Mesothelial cell of epicardium (in vitro differentiated cells): ENCODE measurements around the gene SLC37A3. TPM values are rescaled to one million over a fixed set of nuclear protein-coding genes. Genes with fewer than 3 reads are reported as not detected.
"Not testable (repeated sequence)": the region's sequence is repeated elsewhere in the genome, so short reads cannot be mapped to it uniquely, and the experiment has no call there.

Source experiments
- DNase-seq, 2 experiments: peaks; one replicate each; pipeline ENCODE4 v3.0.0; 2021; ENCODE audit warnings: low spot score in 2 of 2; ENCODE audit not compliant: unreplicated experiment in 2 of 2
- H3K27ac Mint-ChIP-seq: 2 replicates; pipeline ENCODE4 v1.8.0; 2021; ENCODE audit warnings: mixed read lengths
- H3K27me3 Mint-ChIP-seq: 2 replicates; pipeline ENCODE4 v1.8.0; 2021; ENCODE audit warnings: low read depth, mixed read lengths
- H3K36me3 Mint-ChIP-seq: 2 replicates; pipeline ENCODE4 v1.8.0; 2021; ENCODE audit warnings: mixed read lengths
- H3K4me1 Mint-ChIP-seq: 2 replicates; pipeline ENCODE4 v1.8.0; 2021; ENCODE audit warnings: mixed read lengths
- H3K4me3 Mint-ChIP-seq: 2 replicates; pipeline ENCODE4 v1.8.0; 2021; ENCODE audit warnings: mild to moderate bottlenecking, moderate library complexity, mixed read lengths
- H3K9me3 Mint-ChIP-seq: 2 replicates; pipeline ENCODE4 v1.8.0; 2021; ENCODE audit warnings: mixed read lengths
- CTCF ChIP-seq: fragments of 200-600 bp; sonication (generic); IDR thresholded peaks from one replicate; pipeline ENCODE4 v1.5.0; 2021; ENCODE audit warnings: antibody characterized with exemption; ENCODE audit not compliant: unreplicated experiment
- total RNA-seq: library from RNA; stranded (reverse); gene quantifications from 3 replicates; pipeline ENCODE4 v1.2.1, GENCODE V29; 2021

SLC37A3 gene
- total RNA-seq, 1 donor from 2014 or later, result 116 TPM

GRCh38 chr7:140421521-140421920, 23.2 kb upstream of the SLC37A3 start:
- H3K4me1 Mint-ChIP-seq, result peaks cover 3% of the 10 kb centered on the region
- no peak overlapping the region for H3K4me3 Mint-ChIP-seq
- H3K36me3 Mint-ChIP-seq, result no peaks in the 10 kb centered on the region
- H3K9me3 Mint-ChIP-seq, result no peaks in the 10 kb centered on the region
- H3K27me3 Mint-ChIP-seq, result no peaks in the 10 kb centered on the region
- no peak for TF ChIP-seq CTCF
- no peak overlapping the region for H3K27ac Mint-ChIP-seq
- DNase-seq, result no peak

- Mint-ChIP-seq H3K4me3 (no peak overlapping the region), H3K9me3 (no peaks in the 10 kb centered on the region), H3K36me3 (no peaks in the 10 kb centered on the region), H3K4me1 (peaks cover 15% of the 10 kb centered on the region), H3K27ac (no peak overlapping the region), H3K27me3 (no peaks in the 10 kb centered on the region)
- no peak for TF ChIP-seq CTCF
- no peak for DNase-seq
These were observed 20.3 kb upstream of the SLC37A3 start for GRCh38 chr7:140418653-140419052.

- H3K27me3 Mint-ChIP-seq, H3K9me3 Mint-ChIP-seq, H3K27ac Mint-ChIP-seq, DNase-seq, H3K4me3 Mint-ChIP-seq, H3K36me3 Mint-ChIP-seq: not testable (repeated sequence)
- H3K4me1 Mint-ChIP-seq, result peaks cover 15% of the 10 kb centered on the region
These were observed 19.8 kb upstream of the SLC37A3 start for GRCh38 chr7:140418156-140418472.

- no peak for TF ChIP-seq CTCF
- no peak for DNase-seq
- Mint-ChIP-seq H3K27me3 (no peaks in the 10 kb centered on the region), H3K36me3 (no peaks in the 10 kb centered on the region), H3K27ac (no peak overlapping the region), H3K9me3 (no peaks in the 10 kb centered on the region), H3K4me1 (peaks cover 15% of the 10 kb centered on the region), H3K4me3 (no peak overlapping the region)
These were observed 19.3 kb upstream of the SLC37A3 start for GRCh38 chr7:140417456-140418155.

GRCh38 chr7:140416560-140416959, 18.2 kb upstream of the SLC37A3 start:
- TF ChIP-seq CTCF, result no peak
- DNase-seq, result no peak
- H3K4me3 Mint-ChIP-seq, result no peak overlapping the region
- H3K27me3 Mint-ChIP-seq, result no peaks in the 10 kb centered on the region
- H3K36me3 Mint-ChIP-seq, result no peaks in the 10 kb centered on the region
- H3K27ac Mint-ChIP-seq, result no peak overlapping the region
- H3K4me1 Mint-ChIP-seq, result peaks cover 15% of the 10 kb centered on the region
- H3K9me3 Mint-ChIP-seq, result no peaks in the 10 kb centered on the region

GRCh38 chr7:140415816-140416215, 17.5 kb upstream of the SLC37A3 start:
- H3K36me3 Mint-ChIP-seq, H3K4me3 Mint-ChIP-seq, H3K27ac Mint-ChIP-seq, DNase-seq, H3K27me3 Mint-ChIP-seq, H3K9me3 Mint-ChIP-seq: not testable (repeated sequence)
- peaks cover 15% of the 10 kb centered on the region for H3K4me1 Mint-ChIP-seq

- no peak for DNase-seq
- no peaks in the 10 kb centered on the region for H3K36me3 Mint-ChIP-seq
- no peaks in the 10 kb centered on the region for H3K9me3 Mint-ChIP-seq
- no peak overlapping the region for H3K27ac Mint-ChIP-seq
- no peak for TF ChIP-seq CTCF
- no peak overlapping the region for H3K4me3 Mint-ChIP-seq
- no peaks in the 10 kb centered on the region for H3K27me3 Mint-ChIP-seq
- H3K4me1 Mint-ChIP-seq, result peaks cover 15% of the 10 kb centered on the region
These were observed 17.0 kb upstream of the SLC37A3 start for GRCh38 chr7:140415361-140415760.
